Stimulated activated CD8-positive, alpha-beta memory T cell treated with anti-CD3 and anti-CD28 coated beads, Interleukin-7, amount 100 ng/mL, for 48 hours (primary cell): ENCODE results near the gene CPS1.

Source experiments
- DNase-seq, 2 donors: peaks; one replicate each; pipeline ENCODE4 v3.0.0-alpha.2; 2020; ENCODE audit warnings: low read depth in 1 of 2; ENCODE audit errors: extremely low read depth in 1 of 2

The CPS1 gene

DNA sequence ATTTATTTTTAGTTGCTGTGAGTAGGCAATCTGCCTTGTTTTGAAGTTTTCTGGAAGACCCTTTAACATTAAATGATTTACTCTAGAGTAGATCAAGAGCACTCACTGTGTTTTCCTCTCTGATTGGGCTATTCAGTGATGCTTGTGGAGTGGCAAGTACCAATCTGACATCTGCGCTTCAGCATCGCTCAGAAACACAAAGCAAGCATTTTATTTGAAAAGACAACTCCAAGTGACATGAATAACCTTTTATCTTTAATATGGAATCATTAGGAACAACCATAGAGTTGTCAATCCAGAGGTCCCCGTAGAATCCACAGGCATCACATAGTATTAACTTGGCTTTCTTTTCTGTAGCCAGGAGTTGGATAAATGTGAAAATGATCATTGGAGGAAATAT is 114.7 kb downstream of the CPS1 start:
- no peak for DNase-seq

DNA sequence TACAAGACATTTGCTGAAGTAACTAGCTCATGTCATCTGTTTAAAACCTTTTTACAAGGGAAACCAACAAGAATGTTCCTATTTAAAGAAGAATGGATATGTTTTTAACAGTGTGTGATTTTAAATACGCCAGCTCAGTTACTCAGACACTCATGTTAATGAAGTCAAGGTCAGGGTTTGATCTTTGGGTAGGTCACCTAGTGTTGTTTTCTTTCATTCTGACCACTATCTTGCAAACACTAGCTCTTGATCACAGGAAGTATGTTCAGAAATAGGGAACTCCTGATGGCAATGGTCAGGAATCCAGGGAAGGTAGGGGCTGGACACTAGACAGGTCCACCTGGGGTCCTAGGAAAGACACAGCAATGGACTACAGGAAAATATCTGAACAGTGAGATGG is 116.7 kb downstream of the CPS1 start:
- DNase-seq, result no peak

DNA sequence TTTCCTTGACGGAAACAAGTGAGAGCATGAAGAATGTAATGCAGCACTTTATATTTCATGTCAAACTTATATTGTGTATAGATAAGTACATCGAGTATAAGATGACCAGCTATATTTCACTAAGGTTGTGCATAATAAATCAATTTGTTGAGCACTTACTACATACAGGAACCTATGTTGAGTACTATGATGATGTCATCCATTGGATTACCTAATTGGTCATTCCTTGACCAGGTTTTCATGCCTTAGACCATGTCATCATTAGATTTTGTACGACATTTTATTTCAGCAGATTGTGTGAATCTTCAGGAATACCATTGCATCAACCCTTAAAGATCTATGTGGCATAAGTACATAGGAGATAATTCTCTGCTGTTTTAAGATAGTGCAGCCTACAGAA is 119.7 kb downstream of the CPS1 start:
- DNase-seq, result no peak

DNA sequence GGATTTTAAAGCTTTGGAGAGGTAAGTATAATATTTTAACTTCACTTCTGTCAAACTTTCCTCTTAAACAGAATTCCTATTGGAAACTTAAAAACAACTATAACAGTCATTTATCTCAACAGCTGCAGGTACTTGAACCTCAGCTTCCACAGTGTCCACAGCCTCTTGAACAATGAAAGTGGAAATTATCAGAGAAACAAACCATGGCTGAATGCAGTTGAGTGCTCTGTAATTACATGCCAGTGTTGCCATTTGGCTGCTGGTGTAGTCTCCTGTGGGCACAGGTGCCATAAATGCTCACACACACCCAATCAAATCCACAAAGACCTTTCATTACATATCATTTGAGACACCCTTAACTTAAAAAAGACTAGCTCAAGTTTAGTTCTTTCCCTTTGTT is 125.1 kb downstream of the CPS1 start:
- DNase-seq, result no peak

DNA sequence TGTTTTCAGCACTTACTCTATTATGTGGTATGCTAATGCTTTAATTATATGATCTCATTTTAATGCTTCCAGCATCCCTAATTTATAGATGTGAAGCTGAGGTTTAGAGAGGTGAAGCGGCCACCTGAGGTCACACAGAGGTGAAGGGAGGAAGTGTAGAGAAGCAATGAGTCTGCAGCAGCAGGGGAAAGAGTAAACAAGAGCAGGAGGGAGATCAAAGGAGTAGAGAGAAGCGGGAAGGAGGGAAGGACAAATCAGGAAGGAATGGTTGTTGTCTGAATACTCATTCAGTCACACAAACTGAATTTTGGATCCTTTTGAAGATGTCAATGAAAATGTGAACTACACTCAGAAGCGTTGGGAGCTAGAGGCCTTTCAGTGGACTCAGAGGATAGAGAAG is 130.0 kb downstream of the CPS1 start:
- no peak for DNase-seq

DNA sequence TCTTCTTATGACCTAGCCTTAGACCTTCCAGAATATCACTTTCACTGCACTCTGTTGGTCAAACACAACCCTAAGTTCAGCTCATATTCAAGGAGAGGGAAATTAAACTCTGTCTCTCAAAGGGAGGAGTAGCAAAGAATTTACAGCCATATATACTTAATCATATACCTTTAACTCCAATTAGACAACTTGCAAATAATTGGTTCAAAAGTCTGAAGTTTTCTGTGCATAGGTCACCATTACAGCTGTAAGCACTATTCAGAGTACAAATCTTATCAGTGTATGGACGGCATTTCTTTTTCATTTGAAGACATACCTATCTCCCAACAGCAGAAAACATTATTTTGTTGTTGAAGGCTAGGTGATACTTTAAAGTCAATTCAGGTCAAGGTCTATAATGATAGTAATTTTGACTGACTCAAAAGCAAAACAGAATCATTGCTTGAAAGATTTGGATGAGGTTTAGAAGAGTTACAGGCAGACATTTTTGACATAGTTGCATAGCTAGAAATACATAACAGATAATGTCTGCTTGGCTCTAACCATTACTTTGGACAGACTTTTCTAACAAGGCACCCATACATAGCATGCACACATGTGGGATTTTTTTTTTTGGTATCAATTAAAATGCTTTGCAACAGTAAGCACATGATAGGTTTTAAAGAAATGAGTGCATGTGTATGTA is 131.5 kb downstream of the CPS1 start:
- no peak for DNase-seq

DNA sequence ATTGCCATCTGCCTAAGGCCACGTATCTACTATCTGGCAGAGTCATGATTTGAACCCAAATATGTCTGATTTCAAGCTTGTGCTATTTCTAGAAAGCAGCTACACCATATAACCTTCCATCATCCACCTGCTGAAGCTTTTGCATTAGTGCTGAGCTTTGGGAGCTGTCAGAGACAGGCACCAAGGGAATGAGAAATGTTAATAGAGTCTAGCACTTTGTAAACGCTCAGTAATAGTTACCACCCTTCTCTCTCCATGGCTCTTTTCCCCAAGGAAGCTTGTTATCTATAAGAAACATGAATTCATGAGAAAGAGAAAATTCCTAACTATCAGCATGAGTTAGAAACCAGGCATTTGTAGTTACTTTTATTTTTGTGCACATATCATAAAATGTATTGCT is 151.5 kb downstream of the CPS1 start:
- no peak for DNase-seq

DNA sequence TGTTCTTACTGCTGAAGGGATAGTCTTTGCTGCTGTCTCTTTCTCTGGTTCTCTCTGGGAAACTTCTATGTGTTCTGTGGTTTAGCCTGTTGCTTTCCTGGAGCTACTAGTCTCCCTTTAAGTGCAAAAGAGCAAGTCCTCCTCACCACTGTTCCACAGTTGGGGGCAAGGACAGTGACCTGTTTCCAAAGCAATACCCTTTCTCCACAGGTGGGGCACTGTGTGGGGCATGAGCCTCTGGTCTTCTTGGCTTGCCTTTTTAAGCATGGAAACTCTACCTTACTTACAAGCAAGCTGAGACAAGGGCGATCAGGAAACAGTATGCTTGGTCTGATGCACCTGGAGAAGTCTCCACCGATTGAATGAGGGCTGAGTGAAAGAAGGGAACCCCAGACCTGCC is 156.7 kb downstream of the CPS1 start:
- no peak for DNase-seq

DNA sequence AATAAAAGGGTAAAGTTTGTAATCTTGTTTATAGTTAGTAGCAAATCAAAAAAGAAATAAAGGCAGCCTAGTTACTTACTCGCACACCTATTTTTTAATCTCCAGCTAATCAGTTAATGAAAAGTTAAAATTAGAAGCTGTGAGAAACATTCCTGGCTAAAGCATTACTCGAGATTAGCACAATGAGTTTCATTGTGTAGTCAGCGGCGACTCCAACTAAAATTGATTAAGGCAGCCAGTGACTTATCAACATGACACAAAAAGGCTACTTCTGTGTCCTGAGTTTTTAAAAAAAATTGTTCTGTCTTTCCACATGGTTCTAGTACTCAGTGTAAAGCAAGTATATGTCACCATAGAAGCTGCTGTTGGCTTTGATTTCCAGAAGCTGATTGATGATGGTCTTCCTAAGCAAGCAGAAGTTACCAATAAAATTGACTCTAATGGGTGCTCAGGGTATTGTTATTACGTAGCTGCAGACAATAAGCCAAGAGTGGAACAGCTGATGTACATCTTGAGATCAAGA is 159.2 kb downstream of the CPS1 start:
- no peak for DNase-seq

DNA sequence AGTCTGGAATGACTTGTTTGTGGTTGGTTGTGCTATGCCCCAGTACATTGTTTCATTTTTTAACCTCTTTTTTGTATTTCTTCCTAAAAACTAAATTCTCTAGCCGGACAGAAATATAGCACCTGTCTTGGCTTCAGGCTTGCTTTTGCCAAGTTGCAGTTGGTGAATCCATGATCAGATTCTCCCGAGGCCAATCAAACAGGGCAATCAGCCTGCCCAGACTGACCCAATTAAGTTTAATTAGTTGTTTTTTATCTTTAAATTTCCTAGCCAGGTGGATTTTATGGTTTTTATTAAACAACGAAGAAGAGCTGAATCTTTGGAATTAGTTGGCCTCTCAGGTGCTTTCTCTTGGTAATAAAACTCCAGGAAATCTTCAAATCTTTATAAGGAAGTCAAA is 162.1 kb downstream of the CPS1 start:
- no peak for DNase-seq

DNA sequence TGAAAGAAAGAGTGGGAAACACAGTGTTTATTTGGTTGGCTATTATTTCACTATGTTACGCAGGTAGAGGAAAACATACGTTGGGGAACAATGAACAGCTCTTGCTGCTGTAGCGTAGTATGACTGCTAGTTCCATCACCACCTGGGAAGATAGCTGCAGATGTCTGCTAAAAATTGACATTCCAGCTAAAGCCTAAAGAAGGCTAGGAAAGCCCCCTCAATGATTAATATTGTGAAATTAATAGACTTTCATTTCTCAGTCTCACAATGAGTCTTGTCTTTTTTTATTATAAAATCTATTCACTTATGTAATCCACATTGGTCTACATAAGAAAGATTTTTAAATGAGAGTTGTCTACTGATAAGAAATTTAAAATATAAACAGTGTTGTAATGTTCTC is 165.7 kb downstream of the CPS1 start:
- no peak for DNase-seq

DNA sequence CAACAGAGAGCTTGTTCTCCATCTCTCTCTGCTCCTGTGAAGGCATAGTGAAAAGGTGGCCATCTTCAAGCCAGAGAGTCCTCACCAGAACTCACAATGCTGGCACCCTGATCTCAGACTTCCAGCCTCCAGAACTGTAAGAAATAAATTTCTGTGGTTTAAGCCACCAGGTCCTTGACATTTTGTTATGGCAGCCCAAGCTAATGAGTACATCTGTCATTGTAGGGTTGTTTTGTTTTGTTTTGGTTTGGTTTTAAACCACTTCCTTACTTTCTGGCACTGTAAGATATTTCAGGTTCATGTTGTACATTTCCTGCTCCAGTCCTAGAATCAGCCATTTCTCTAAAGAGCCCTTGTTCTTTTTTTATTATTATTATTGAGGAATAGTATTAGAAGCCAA is 171.2 kb downstream of the CPS1 start:
- no peak for DNase-seq
